Activated naive CD4-positive, alpha-beta T cell treated with Interleukin-2 at 50 U/mL for 16 hours (primary cell): ENCODE data around the gene NKAIN2.
"Not testable (repeated sequence)": the region's sequence is repeated elsewhere in the genome, so short reads cannot be mapped to it uniquely, and the experiment has no call there.

Experiments used
- DNase-seq: peaks from one replicate; pipeline ENCODE4 v3.0.0-alpha.2; 2020

Gene NKAIN2

DNA sequence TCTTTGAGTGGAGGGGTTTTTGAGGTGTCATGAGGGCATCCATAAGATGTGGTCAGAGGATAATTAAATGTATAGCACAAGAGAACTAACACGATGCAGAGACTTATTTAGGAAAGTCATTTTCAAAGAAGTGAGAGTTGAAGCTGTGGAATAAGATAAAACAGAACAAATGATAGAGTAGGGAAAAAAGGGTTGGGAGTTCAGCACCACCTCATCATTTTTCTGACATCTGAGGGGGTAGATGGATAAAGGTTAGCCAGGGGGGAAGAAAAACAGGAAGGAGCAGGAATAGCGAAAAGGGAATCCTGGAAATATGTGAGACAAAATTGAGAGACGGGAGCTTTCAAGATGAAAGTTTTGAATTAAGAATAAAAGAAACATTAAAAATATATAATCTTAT is 434.2 kb downstream of the NKAIN2 start:
- DNase-seq: no peak

DNA sequence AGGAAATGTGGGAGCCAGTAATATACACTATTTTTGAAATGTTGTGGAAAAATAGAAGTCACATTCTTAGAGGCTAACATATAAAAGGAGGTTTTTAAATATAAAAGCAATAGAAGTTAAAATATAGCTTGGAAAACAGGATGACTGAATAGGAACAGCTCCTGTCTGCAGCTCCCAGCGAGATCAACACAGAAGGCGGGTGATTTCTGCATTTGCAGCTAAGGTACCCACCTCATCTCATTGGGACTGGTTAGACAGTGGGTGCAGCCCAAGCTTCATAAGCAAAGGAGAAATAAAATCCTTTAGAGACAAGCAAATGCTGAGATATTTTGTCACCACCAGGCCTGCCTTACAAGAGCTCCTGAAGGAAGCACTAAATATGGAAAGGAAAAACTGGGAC is 434.7 kb downstream of the NKAIN2 start:
- not testable (repeated sequence) for DNase-seq

DNA sequence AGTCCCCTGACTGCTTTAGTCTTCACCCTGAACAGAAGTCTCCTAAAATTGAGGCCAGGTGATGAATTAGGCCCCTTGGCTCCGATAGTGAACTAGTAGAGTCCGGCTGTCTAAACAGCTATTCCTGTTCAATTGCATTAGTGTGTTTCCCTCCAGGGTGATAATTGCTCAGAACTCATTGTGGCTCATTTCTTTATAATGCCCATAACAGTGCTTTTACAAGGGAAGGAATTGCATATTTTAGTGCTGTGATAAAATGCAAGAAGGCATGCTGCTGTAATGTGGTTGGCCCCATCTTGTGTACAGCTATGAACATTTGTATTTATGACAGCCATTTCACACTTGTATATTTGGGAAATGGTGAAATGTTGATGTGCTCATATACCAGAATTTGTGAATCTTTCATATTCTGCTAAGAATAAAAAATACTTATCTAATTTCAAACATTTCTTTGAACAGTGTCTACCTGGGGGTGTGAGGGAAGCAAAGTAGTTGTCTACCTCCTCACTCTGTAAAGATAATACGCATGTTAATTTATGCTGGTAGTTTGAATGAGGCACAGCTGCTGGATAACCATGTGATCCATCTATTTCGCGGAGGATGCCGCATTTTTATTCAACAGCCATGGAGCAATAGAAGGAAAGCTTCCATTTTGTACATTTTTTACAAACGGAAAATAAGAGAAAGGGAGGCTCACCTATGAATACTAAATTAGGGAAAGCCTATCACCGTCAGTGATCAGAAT is 451.4 kb downstream of the NKAIN2 start:
- DNase-seq: no peak

DNA sequence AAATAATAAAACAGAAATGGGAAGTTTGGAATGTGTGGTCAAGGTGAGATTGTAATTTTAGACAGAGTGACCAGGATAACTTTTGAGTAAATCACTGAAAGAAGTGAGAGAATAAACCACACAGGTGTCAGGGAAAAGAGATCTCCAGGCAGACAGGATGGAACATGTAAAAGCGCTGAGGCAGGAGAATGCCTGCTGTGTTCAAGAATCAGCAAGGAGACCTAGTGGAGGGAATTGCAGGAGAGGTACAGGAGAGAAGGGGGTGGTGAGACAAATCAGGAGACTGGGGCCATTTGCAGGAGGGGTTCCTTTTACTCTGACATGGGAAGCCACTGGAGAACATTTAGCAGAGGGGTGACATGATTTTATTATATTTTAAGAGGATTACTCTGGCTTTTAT is 456.7 kb downstream of the NKAIN2 start:
- DNase-seq: no peak

DNA sequence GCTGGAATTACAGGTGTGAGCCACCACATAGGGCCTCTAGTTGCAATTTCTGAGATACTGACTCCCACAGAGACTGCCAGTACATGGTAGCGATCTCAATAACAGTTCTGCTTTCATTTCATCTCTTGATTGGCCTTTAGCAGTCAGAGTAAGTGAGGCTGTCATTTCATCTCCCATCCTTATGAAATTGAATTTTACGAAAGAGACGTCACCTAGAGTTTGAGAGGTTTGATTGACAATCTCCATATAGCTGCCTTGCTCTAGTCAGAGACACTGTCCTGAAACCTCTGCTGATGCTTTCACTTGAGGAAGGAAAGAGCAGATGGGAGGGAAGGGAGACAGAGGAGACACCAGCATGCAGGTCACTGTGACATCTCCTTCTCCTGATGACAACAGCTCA is 466.1 kb downstream of the NKAIN2 start:
- DNase-seq: no peak

DNA sequence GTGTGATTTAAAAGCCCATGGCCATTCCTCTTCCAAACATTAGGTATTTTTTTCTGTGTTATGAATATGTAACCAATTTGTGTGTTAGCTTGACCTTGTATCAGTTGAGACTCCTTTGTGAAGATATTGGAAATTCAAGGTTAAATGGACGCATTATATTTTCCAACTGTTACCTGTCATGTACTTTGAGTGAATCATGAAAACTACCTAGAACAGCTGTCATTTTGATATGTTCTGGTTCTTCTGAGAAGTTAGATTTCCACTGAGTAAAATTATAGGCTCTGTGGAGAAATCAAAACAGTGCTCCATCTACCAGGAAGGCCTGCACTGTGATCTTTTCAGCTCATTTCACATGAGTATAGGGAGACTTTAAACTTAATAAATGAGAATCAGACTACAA is 470.0 kb downstream of the NKAIN2 start:
- DNase-seq: no peak

DNA sequence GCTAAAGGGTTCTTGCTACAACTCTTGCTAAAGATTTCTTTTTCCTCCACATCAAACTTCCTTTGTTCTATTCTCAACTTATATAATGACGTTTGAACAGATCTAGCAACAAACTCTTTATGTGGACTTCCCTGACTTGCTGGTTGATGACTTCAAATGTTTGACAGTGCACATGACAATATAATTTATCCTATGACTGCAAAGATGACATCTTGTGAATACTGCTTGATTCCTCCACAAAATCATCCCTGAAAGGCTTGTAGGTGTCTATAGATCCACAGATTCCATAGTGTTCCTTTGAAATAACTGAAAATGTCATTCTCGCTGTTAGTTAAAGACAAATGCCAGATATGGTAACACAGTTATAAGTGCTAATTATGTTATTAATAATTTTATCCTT is 478.9 kb downstream of the NKAIN2 start:
- no peak for DNase-seq

DNA sequence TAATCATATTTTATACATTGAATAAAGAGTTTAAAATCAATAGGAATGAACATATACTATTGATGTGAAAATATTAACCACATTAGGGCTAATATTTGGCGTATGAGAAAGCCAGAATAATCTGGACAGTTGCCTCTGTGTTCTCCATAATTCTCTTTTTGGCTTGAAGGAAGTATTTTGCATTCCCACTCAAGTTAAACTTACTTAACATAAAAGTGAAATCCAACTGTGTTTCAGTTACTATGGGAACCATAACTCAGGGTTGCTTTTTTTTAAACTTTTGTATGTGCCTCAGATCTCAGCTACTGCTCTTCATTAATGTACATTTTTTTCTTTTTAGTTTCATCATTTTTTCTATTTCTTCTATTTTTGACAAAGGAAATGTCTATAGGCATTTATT is 479.8 kb downstream of the NKAIN2 start:
- no peak for DNase-seq

DNA sequence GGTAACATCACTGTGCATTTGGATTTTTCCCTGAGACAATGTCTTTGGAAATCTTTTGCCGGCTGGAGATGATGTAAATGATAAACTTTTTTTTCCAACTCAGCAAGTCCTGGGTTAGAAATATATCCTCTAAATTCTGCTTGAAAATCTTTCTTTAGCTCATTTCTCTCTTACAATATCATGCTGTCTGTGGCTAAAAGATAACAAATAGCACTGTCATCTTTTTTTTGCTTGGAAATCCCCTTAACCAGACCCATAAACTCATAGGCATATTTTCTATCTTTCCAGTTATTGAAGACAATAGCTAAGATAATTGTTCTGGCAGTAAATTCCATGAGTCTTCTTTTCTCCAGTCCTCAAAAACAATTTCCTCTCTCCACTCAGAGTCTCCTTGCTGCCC is 481.5 kb downstream of the NKAIN2 start:
- no peak for DNase-seq

DNA sequence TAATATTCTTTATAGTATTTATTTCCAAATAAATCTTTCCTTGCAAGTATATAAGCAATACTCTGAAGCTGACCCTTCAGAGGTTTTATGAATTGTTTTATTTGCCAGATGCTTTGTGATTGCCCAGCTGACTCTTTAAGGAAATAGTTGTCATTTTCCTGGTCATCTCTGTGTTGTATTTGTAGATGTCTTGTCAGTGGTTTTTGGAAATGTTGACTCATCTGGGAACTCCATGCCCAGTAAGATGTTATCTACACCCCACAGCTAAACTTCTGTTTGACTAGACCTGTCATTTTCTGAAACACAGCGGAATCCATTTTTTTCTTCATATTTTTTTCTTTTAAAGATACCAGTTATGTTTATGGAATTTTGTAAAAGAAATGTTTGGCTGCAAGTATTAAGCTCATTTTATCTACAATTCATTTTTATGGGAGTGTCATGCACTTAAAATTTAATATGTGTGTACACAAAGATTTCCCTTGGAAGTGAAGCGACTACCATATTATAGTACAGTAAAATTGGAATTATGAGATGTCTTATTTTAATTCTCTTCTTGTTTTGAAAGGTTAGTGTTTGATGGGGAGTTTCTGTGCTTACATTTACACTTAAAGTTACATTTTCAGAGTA is 491.0 kb downstream of the NKAIN2 start:
- no peak for DNase-seq

DNA sequence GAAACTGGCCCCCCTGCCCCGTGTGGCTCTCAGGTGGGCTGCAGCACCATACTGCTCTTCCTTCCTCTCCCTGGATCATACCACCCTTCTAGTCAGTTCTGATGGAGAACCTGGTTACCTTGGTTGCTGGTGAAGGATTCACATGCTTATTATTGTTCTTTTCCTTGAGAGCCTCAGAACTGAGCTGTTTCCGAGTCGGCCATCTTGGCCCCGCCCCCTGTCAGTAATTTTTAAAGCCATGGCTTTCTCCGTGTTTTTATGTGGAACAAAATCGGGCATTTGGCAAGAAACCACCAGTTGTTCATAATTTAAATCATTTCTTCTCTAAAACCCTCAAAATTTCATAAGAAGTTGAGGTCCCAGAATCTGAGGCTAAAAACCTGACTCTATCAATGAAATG is 493.8 kb downstream of the NKAIN2 start:
- no peak for DNase-seq

DNA sequence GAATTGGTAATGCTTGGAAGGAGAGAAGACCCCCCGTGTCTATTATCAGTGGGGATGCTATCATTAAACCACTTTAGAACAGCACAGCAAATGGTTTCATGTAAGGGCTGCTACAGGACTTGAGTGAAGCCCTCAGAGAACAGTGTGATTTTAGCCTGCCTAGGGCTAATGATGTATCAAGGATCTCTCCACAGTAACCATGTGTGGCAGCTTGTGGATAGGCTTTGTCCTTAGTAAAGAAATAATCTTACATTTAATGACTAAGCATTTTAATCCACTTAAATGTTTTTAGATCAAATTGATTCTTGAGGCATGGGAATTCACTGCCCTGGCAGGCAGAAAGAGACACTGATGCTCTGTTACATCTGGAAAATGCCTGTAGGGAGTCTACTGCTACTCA is 495.1 kb downstream of the NKAIN2 start:
- no peak for DNase-seq

DNA sequence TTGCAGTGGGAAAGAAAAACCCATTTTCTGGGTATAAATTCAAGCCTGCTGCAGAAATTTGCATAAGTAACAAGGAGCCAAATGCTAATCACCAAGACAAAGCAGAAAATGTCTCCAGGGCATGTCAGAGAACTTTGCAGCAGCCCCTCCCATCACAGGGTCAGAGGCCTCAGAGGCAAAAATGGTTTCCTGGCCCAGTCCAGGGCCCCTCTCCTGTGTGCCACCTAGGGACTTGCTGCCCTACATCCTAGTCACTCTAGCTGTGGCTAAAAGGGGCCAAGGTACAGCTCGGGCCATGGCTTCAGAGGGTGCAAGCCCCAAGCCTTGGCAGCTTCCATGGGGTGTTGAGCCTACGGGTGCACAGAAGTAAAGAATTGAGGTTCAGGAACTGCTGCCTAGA is 497.2 kb downstream of the NKAIN2 start:
- DNase-seq: not testable (repeated sequence)

DNA sequence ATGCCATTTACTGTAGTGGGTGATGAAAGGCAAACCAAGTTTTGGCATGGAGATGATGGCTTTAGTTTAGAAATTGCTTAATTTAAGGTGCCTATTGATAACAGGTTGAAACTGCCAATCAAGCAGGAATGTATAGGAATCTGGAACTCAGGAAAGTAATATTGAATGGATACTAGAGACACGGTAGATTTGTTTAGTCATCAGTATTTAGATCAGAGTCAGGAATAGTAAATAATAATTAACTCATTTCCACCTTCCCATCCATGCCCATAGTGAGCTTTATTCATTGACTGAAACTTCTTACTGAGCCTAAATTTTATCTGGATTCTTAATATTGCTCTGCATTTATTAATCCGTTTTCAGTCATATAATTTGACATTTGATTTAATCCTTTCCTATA is 500.3 kb downstream of the NKAIN2 start:
- DNase-seq: no peak

DNA sequence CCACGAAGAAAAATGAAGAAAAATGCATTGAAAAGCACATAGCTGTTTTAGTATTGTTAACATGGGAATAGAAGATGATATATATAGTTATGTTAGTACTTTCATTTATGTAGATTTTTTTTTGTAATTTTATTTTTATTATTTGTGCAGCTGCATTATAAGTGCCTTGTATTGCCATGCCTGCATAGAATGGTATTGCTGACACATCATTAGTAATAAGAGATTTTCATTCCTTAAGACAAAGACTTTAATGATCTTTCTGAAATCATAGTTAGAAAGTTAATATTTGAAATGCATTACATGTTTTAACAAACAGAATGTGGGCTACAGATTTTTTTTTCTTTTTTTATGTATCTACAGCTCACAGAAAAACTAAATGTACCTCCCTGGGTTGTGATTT is 506.5 kb downstream of the NKAIN2 start:
- DNase-seq: no peak

DNA sequence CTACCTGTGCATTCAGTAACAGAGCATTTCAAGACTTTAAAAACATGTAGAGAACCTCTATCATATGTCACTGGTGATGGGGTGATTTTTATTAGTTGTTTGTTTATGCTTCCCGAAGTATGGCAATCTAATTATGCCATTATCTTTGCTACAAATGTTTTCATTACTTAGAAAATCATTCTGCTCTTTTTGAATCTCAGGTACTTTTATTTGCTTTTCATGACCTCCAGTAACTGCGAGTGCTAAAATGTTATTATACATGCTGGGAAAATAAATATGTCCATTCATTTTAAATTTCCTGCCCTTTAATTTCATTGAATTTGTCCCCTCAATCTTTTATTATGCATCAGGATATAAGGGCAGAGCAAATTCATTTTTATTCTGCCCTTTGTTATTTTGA is 515.7 kb downstream of the NKAIN2 start:
- DNase-seq: no peak

DNA sequence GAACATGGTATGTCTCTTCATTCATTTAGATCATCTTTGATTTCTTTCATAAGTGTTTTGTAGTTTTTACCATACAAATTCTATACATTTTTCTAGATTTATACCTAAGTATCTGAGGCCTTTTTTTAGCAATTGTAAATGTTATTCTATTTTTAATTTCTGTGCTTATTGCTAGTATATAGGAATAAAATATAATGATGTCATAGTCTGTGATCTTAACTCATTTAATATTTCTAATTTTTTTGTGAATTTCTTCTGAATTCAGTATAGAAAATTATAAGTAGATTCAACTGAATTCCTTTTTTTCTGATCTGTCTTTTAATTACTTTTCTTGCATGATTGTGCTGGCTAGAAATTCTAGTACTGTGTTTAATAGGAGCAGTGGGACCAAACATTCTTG is 520.6 kb downstream of the NKAIN2 start:
- no peak for DNase-seq

DNA sequence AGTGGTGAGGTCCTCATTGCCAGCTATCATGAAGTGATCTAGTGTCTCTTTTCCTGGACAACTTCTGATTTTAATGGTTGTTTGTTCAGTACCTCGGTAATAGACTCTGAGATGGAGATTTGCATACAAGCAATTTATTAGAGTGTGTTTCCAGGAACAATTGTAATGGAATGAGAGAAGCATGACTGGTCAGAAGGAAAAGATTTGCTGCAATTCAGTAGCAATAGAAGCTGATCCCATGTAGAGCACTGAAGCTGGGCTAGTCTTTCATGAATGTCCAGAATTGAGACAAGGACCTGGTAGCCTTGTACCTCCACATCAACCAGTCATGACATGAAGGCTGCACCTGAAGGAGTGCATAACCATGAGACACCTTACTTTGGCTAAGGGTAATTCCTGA is 526.5 kb downstream of the NKAIN2 start:
- DNase-seq: no peak

DNA sequence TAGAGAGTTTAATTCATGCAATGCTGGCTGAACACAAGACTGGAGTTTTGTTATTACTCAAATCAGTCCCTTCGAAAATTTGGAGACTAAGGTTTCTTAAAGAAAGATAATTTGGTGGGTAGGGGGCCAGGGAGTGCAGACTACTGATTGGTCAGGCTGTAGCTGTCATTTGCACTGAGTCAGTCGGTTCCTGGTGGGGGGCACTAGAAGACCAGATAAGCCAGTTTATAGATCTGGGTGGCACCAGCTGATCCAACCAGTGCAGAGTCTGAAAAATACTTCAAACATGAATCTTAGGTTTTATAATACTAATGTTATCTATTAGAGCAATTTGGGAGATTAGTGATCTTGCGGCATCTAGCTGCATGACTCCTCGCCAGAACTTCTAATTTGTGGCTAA is 530.7 kb downstream of the NKAIN2 start:
- DNase-seq: no peak

DNA sequence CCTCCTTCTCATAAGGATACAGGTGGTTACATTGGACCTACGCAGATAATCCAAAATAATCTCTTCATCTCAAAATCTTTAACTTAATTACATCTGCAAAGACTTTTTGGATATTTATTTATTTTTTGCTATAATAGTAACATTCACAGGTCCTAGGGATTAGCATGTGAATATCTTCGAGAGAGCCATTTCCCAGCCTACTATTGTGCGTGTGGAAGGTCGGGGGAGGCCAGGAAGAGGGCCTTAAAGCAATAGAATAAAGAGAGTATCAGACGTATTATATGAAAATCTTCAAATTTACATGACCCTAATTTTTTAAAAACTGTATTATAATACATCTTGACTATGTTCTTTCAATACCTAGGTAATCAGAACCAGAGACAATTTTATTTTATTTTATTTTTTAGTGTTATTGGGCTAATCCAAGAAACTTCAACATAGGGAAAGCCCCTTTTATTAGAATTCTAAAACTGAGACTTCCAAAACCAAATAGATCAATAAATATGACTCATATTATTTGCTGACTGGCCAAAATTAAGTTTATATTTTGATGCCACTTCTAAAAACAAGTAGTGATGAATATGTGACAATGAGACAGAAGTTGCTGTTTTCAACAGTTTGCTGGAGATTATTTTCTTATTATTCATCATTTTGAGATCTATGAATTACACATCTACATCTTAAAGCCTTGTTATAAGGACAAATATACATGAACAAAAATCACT is 536.1 kb downstream of the NKAIN2 start:
- DNase-seq: no peak

DNA sequence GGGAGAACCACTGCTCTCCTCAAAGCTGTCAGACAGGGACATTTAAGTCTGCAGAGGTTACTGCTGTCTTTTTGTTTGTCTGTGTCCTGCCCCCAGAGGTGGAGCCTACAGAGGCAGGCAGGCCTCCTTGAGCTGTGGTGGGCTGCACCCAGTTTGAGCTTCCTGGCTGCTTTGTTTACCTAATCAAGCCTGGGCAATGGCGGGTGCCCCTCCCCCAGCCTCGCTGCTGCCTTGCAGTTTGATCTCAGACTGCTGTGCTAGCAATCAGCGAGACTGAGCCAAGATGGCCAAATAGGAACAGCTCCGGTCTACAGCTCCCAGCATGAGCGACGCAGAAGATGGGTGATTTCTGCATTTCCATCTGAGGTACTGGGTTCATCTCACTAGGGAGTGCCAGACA is 544.7 kb downstream of the NKAIN2 start:
- not testable (repeated sequence) for DNase-seq

DNA sequence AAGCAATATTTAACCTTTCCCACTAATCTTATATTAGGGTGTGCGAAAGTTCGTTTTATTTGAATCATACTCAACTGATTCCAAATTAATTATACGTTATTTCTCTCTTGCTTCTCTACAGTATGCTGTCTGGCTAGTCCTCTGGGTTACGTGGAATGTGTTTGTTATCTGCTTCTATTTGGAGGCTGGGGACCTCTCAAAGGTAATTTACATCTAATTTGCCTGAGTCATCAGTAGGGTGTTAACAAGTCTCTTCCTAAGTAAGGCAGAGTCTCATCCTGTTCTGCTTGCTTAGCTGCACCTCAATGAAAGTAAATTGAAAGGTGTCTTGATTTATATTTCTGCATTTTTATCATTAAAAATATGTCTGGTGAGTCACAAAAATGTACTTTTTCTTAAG is 551.5 kb downstream of the NKAIN2 start:
- DNase-seq: no peak

DNA sequence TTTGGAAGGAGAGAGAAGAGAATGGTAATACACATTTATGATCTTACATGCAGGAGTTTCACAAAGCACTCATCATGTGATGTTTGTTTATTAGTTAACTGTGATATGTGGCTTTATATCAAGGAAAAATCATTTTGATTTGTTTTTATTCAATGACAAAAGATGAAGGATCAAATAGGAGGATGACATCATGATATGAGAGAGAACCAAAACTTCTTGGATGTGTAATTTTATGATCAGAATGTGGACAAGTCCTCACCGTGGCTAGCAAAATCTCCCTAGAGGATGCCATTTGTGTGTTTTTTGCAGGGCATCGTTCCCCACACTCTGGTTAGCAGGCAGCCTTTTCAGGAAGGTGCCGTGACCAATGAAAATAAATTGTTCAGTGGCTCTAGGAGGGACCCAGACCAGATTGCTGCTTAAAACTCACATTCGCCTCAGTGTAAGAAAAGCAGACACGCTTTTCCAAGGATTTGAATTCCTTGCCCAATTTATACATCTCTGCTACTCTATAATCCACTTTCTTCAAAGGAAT is 552.7 kb downstream of the NKAIN2 start:
- DNase-seq: no peak

DNA sequence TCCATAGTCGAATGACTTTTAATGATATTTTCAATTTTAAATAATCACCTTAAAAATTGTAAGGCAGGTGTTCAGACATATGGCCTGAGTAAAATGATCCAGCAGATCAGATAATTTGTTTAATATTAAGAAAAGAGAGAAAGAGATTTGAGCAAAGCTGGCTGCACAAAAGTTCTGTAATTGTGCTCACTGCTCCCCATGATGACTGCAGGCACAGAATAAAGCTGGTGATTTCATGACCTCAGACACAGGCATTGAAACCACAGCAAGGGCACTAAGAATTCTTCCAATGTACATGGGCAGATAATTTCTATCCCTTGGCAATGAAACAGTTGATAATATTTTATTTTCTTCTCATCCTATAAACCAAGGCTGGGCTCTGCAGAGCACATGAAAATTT is 553.1 kb downstream of the NKAIN2 start:
- DNase-seq: no peak
